ENCODE results near the gene CAPRIN2. TPM values are rescaled to one million over a fixed set of nuclear protein-coding genes. Genes with fewer than 3 reads are reported as not detected.

CAPRIN2 gene
- total RNA-seq, 1 experiment from 2014 or later = 123 TPM

- Mint-ChIP-seq H3K36me3 (ENCODE audit: insufficient read depth in 1 of 3, low read depth in 3 of 3) (no peaks in the 10 kb centered on the region), H3K4me1 (peaks cover 30 to 32% of the 10 kb centered on the region in 2 experiments), H3K27me3 (ENCODE audit: low read depth) (no peaks in the 10 kb centered on the region), H3K27ac (peak overlapping the region in 1 of 3 experiments; percentile 15; a peak in 2 of 7 replicates), H3K4me3 (no peak overlapping the region), H3K9me3 (no peaks in the 10 kb centered on the region)
- H2BK5ac ChIP-seq (ENCODE audit: insufficient read length, low read length) = no peak overlapping the region
- WGBS (ENCODE audit: extremely low coverage, insufficient read length, low lambda C conversion rate) = no CpG with 5 or more reads among the region's 5 CpGs
- no peaks in the 10 kb centered on the region for H3K9me3 ChIP-seq (ENCODE audit: control insufficient read depth, low read depth, low read length)
- H4K5ac ChIP-seq (ENCODE audit: insufficient read length, low read depth, low read length) = no peak overlapping the region
- H3K4me2 ChIP-seq (ENCODE audit: insufficient read depth, insufficient read length, low read length) = no peak overlapping the region
- peaks cover 10% of the 10 kb centered on the region for H3K23me2 ChIP-seq (ENCODE audit: insufficient read length, low read depth, low read length, poor library complexity, severe bottlenecking)
- H3K23ac ChIP-seq (ENCODE audit: insufficient read length, low read depth, low read length) = no peak overlapping the region
- peaks cover 2% of the 10 kb centered on the region; the same call in 1 of the 2 replicates for H3K79me2 ChIP-seq (ENCODE audit: insufficient read depth, low read length)
- no peaks in the 10 kb centered on the region for H4K20me1 ChIP-seq (ENCODE audit: control insufficient read depth, insufficient read depth, insufficient read length)
- no peak overlapping the region for H3K18ac ChIP-seq (ENCODE audit: insufficient read length, low read depth, low read length)
- H2BK120ac ChIP-seq (ENCODE audit: low read depth, low read length, poor library complexity, severe bottlenecking) = no peak overlapping the region
- no peak overlapping the region for H3K9ac ChIP-seq (ENCODE audit: extremely low read depth, insufficient read length, low read length)
- no peak overlapping the region for H4K8ac ChIP-seq (replicated peaks; ENCODE audit: insufficient read length, low read depth, low read length)
- H3K4me1 ChIP-seq (ENCODE audit: insufficient read depth, low read length) = no peaks in the 10 kb centered on the region
- DNase-seq = no peak
- no peak overlapping the region for H3K56ac ChIP-seq (ENCODE audit: insufficient read length, low read depth, low read length)
- no peak overlapping the region for H3K27ac ChIP-seq (ENCODE audit: insufficient read length, low read depth, low read length)
- H3T11ph ChIP-seq (ENCODE audit: low read length) = no peak overlapping the region
- no peak for TF ChIP-seq CTCF (conservative IDR thresholded peaks at IDR 0.05)
- H3K27me3 ChIP-seq (ENCODE audit: insufficient read depth, low read length) = no peaks in the 10 kb centered on the region
- no peak overlapping the region for H2AFZ ChIP-seq (ENCODE audit: low read length)
- H2BK15ac ChIP-seq (ENCODE audit: low read depth, low read length) = no peak overlapping the region
- no peak overlapping the region for H2BK12ac ChIP-seq (ENCODE audit: insufficient read length, low read depth, low read length)
- H3K14ac ChIP-seq (ENCODE audit: insufficient read depth, low read length) = no peak overlapping the region
- H4K91ac ChIP-seq (ENCODE audit: insufficient read length, low read depth, low read length) = no peak overlapping the region
- no peak overlapping the region for H2AK5ac ChIP-seq (ENCODE audit: insufficient read length, low read length)
- no peaks in the 10 kb centered on the region for H3K79me1 ChIP-seq (ENCODE audit: insufficient read depth, low read depth, low read length, poor library complexity, severe bottlenecking)
- H2BK20ac ChIP-seq (ENCODE audit: low read depth, low read length, poor library complexity, severe bottlenecking) = no peak overlapping the region
- H3K4ac ChIP-seq (ENCODE audit: low read depth, low read length) = no peak overlapping the region
Observed at GRCh38 chr12:30692470-30692869, 62.3 kb downstream of the CAPRIN2 start.

Measured in H9 (cell line).